Islet precursor cell (in vitro differentiated cells): ENCODE data around the gene NKAIN4.
"Not testable (repeated sequence)": the region's sequence is repeated elsewhere in the genome, so short reads cannot be mapped to it uniquely, and the experiment has no call there.

Experiments
- DNase-seq: peaks from one replicate; pipeline ENCODE4 v3.0.0-alpha.2; 2018

Gene NKAIN4

DNA sequence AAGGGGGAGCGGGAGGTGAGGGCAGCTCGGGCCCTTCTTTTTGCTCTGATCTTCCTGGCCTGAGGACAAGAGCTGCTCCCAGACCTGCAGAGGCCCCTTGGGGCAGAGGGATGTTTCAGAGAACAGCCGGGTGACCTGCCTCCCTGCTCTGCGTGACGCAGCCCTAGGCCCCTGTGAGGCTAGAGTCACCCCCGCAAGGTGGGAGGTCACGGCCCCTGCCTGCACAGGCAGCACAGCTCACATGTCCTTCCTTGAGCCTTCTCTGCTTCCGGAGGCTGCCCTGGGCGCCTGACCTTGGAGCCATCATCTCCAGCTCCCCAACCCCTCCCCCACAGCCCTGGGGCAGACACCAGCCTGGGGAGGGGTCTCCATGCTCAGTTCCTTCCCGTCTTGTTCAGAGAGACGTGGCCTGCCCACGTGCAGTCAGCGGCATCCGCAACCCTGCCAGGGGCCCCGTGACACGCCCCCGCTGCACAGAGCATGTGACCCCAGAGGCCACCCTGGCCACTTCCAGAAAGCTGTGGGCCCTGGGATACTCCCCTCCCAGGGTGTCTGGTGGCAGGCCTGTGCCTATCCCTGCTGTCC lies 18.8 kb downstream of the NKAIN4 start, which contains the start of gene BIRC7:
BIRC7 (plus strand) TSS at position 507 of the 585 bp plus-strand sequence. CDS start 192 bp downstream, outside the sequence.
- peak; percentile 84 for DNase-seq

DNA sequence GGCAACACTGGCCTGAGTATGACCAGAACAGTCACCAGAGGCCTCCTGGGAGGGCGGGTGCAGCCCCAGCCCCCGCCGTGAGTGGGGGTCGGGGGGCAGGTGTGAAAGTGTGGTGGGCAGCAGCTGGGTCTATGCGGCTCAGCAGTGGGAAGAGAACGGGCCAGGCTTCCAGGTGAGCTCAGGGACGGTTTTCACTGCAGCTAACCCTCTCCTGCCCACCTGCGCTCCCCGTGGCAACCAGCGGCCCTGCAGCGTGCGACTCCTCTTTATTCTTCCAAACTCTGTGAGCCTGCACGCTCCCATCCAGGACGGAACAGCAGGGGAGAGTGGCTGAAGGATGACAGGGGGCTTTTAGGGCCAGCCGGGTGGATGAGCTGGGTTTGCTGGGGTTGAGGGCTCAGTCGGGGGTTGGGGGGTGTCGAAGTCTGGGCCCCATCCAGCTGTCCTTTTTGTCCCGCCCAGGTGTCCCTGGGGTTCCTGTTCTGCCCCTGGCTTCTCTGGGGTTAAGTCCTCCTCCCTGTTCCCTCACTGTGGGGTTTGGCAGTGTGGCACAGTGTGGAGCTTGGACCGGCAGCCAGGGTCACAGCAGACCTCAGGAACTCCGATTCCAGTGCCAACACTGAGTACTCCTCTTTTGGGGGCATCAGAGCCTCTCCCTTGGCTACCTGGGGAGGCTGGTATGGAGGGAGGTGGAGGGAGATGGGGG lies 19.4 kb downstream of the NKAIN4 start:
- DNase-seq, result peak; percentile 93

DNA sequence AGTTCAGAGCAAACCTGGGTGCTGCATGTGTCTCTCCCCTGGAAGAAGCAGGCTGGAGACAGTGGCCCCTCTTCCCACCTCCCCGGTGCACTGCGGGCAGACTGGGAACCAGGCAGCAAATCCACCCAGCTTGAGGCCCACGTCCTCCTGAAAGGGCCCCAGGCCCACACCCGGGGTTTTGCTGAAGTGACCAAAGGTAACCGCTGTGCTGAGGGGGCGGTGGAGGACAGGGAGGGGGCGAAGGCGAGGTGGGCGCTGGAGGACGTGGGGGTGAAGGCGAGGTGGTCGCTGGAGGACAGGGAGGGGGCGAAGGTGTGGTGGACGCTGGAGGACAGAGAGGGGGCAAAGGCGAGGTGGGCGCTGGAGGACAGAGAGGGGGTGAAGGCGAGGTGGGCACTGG lies 20.3 kb downstream of the NKAIN4 start:
- no peak for DNase-seq

DNA sequence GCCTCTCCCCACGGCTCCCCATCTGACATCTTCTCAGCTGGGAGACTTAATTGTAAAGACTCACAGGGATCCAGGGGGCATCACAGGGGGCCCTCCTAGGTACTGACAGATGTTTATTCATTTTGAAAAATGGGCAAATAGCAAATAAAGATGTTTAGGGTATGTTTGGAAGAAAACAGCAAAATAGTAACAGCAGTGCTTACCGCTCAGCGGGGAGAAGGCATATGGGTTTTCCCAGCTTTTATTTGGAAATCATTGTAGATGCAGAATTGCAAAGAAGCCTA lies 21.3 kb downstream of the NKAIN4 start:
- DNase-seq, result no peak

DNA sequence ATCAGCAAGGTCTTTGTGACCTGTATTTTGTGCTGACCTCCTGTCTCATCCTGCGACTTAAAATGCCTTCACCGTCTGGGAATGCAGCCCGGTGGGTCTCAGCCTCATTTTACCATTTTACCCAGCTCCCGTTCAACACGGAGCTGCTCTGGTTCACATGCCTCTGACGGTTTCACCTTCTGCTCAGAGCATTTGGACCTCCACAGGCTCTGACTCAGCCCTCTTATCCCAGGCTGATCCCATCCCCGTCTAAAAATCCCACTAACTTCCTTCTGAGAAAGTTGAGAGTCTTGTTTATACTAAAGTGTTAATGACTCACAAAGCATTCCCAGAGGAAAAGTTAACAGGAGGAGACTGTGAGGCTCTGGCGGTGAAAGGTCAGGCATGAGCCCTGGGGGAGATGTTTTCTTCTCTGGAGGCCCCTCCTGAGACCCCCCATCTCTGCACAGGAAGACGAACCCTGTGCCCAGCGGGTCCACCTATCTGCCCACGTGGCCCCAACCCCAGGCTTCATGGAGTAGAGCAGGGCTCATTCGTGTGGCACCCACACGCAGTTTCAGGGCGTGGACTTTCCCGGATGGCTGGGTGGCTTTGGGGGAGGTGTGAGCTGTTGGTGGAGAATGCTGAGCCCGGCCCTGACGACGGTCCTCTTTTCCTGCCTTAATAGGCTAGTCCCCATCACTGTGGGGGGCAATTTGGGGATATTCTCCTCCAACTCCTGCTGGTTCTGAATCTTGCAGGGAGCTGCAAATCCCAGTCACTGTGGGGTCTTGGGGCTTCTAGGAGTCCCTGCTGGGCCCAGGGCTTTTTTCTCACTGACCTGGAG lies 21.8 kb downstream of the NKAIN4 start:
- DNase-seq, result peak; percentile 99

DNA sequence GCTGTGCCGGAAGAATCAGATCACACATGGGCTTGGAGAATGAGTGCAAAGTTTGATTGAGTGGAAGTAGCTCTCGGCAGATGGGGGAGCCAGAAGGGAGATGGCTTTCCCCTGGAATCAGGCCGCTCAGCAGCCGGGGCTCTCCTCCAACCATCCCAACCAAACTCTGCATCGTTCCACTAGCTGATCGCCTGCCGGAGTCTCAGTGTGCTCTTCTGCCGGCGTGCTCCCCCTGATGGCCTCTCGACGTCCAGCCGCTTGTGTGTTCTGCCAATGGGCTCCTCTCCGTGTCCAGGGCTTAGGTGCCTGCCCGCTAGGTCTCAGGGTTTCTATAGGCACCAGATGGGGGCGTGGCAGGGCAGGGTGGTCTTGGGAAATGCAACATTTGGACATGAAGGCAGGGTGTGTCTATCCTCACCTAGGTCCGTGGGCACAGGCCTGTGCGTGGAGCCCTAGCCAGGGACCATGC lies 23.4 kb downstream of the NKAIN4 start:
- DNase-seq, result peak; percentile 90

DNA sequence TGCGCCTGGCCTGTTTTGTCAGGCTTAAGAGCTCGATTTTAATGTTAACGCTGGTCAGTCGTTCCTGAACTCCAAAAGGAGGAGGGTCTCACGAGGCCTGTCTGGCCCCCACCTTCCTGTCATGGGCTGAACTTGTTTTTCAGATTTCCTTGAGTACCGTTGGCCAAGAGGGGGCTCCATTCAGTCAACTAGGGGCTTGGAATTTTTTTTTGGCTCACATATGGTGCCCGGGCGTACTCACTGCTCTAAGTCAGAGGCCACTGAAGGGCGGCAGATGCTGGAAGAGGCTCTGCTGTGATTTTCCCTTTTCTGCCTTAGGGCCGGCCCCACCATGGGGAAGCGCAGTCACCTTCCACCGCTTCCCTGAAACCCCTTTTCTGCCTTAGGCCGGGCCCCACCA lies 25.5 kb downstream of the NKAIN4 start:
- DNase-seq, result no peak

DNA sequence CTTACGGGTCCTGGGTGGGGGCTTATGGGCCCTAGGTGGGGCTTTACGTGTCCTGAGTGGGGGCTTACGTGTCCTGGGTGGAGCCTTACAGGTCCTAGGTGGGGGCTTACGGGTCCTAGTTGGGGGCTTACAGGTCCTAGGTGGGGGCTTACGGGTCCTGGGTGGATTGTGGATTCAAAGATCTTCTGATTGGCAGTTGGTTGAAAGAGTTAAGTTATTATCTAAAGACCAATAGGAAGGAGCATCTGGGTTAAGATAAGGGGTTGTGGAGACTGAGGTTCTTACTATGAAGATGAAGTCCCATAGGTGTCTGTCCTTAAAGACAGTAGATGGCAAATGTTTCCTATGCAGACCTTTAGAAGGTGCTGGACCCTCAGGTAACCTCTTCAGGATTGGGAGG lies 27.0 kb downstream of the NKAIN4 start:
- no peak for DNase-seq

DNA sequence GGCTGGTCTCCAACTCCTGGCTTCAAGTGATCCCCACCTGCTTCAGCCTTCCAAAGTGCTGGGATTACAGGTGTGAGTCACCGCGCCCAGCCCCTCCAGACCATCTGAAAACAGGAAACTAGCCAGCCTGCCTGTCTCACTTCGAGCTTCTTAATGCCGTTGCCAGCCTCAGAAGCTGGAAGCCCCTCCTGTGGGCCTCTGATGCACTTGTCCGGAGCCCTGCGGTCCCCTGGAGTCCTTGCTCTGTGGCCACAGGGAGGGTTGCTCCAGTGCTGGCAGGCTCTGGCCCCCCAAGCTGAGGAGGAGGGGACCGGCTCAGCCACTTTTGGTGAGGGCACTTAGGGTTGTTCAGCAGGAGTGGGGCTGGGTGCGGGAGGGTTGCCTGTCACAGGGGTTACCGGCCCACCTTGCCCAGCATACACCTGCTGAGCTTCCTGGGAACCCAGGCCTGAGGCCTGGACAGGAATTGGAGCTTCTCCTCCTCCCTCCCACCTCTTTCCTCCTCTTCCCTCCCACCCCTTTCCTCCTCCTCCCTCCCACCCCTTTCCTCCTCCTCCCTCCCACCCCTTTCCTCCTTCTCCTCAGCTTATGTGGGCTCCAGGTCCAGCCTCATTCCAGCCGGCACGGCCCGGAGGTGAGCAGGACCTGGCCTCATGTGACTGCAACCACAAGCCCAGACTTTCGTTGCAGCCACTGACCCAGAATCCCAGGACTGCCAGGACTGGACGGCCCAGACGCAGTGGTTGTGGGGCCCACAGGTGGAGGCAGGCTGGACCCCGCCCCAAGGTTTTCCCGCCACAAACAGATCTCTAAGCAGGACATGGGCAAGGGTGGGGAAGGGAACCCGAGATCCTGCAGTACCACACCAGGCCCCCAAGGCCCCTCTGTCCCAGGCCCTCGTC lies 28.0 kb downstream of the NKAIN4 start:
- peak; percentile 92 for DNase-seq

DNA sequence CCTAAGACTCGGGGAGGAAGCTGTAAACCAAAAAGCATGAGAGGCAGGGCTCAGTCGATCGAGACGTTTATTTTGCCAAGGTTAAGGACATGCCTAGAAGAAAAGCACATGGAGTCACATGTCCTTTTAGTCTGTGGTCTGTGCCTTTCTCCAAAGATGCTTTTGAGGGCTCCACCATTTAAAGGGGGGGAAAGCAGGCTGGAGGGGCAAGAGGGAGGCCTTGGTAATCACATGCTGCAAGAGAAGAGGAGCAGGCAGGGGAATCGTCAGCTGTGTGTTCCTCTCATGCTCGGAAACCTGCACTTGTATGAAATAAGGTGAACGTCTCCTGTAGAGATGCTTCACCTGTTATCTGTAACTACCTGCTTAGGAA lies 29.2 kb downstream of the NKAIN4 start:
- no peak for DNase-seq

DNA sequence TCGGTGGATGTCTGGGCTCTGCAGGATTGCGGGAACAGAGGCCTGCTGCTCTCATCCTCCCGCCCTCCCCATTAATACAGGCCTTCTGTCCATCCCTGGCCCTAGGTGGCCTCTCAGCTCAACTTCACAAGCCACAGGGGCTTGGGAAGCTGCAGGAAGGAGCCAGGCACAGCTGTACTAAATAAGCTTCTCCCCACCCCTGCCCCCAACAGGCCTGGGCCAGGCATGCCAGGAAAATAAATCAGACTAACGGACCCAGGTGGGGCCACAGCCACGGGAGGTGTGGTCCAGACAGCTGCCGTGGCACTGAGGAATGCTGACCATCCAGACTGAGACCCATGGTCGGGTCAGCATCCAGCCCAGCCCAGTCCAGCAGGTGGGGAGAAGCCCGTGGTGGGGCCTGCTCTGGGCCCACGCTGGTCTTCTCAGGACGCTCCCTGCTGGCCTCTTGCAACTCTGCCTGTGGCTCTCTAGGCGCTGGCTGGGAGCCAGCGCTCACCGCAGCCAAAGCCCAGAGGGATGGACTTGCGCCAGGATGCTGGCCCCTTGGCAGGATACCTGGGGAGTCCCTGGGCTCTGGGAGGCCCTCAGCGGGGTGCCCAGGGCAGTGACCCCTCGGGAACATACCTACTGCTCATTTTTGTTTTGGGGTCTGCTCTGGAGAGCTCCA lies 29.7 kb downstream of the NKAIN4 start:
- peak; percentile 96 for DNase-seq

DNA sequence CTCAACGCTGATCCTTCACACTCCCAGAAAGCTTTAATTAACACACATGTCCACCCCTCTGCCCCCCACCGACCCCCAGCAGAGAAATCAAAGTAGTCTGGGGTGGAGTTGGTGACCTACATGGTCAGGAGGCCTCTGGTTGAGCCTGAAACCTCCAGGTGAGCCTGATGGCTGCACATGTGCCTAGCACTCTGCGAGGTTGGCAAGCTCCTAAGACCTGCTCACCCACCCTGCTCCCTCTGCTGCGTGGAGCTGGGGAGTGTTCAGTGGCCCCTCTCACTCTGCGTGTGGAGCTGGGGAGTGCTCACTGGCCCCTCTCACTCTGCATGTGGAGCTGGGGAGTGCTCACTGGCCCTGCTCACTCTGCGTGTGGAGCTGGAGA lies 30.4 kb downstream of the NKAIN4 start:
- no peak for DNase-seq

DNA sequence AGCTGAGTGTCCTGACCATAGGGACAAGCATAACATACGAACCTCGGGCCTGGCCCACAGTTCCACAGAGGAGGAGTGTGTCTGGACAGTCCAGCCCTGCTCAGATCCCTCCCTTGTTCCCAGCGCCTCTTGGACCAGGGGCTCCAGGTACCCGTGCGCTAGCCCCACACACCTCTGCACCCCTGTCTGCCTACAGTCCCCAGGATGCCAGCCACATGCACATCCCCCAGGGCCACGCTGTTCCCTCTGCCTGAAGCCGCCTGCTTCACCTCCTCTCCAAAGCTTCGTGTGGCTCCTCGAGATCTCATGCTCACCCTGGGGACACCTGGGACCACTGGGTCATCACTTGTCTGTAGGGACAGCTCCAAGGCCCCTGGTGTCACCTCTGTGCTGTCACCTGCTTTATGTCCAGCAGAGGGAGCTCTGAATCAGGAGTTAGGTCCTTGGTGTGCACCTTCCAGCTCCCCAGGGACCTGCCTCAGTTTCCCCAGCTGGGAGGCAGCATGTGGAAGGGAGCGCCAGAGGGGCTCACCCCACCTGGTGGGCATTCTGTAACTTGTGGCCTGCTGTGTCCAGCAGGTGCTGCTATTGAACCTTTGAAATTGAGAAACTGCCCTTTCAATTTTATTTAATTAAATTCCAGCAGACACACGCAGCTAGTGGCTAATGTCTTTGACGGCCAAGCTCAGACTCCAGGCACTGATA lies 31.0 kb downstream of the NKAIN4 start:
- no peak for DNase-seq

DNA sequence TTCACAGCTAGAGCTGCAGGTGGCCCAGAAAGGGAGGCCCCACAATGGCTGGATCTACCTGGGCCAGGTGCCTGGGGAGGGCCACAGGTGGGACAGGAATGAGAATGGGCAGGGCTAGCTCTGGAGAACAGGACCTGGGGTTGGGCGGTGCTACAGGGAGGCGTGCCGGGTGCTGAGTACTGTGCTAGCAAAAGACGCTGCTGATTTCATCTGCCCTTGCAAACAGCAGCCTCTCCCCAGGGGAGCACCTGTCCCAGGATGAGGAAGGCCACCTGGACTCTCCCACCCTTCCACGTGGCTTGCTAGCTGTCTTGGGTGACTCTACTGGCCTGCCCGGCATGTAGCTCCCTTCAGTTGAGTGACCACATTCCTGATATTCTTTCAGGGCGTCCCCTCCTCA lies 31.7 kb downstream of the NKAIN4 start:
- no peak for DNase-seq

DNA sequence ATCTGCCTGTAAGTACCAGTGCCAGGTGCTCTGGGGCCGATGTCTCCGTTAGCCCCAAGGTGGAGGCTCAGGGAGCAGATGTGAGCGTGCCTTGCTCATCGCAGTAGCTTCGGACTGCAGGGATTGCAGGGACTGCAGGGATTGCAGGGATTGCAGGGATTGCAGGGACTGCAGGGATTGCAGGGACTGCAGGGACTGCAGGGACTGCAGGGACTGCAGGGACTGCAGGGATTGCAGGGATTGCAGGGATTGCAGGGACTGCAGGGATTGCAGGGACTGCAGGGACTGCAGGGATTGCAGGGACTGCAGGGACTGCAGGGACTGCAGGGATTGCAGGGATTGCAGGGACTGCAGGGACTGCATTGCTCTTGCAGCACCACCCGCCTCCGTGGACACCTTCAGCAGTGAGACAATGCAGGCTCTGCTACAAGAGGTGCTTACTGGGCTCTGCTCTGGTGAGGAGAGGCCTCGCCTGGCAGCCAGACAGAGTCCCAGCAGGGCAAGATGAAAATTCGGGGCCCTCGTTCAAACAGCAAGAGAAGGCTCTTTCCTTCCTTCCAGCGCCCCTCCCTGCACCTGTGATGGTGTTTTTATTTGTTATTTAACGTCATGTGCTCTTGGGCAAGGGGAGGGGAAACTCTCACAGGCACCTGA lies 32.7 kb downstream of the NKAIN4 start:
- not testable (repeated sequence) for DNase-seq

DNA sequence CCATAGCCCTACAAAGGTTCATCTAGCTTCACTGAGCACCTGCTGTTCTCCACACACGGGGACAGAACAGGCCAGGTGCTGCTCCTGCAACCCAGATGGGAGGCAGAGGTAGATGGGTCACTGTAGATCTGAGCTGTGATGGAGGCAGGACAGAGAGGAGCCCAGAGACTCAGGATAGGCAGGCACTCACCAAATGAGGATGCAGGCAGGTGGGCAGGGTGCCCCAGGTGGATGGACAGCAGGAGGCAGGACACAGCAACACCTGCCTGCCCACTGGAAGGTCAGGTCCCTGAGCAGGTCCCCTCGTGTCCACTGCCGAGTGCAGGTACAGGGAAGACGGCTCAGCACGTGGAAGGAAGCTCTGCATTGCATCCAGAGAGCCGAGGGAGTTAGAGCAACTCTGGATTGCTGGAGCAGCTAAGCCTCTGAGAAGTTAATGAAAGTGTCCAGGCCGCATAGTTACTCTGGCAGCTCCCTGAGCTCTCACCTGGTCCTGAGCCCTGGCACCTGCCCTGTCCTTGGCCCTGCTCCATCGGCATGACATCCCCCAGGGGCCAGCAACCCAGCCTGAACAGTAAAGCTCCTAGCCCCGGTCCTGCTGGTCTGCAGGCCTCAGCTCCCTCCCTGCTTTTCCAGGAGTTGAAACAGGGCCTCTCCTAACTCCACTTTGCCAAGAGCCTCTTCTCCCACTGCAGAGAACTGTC lies 33.4 kb downstream of the NKAIN4 start:
- no peak for DNase-seq

DNA sequence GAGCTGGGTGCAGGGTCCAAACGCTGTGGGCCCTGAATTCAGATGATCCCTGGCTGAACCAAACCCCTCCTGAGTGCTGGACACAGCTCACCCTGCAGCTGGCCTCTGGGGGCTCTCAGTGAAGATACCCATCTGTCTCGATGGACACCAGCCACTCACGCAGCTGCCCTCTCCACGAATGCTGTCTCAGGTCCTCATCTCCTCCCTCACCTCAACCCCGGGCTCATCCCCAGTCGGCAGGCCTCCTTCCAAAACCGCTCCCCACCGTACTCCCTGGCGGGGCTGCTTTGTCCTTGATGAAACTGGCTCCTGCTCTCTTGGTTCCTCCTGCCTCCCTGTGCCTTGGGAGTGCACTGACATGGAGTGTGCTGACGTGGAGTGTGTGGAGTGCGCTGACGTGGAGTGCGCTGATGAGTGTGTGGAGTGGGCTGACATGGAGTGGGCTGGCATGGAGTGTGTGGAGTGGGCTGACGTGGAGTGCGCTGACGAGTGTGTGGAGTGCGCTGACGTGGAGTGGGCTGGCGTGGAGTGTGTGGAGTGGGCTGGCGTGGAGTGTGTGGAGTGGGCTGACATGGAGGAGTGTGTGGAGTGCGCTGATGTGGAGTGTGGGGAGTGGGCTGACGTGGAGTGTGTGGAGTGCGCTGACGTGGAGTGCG lies 34.3 kb downstream of the NKAIN4 start:
- no peak for DNase-seq

DNA sequence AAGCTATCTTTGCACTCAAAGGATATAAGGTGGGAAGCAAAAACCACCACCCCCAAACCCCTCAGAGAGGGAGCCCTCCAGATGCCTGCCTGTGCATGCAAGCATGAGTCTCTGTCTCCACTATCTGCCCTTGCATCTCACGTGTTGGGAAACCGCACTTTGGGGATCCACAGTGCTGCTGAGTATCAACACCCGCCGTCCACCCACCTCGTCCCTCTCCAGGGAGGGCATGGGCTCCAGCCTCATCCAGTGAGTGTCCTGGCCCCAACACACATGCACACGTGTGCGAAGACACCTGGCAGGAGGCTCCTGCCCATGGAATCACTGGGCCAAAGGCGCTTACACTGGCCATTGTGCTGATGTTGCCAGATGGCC lies 34.8 kb downstream of the NKAIN4 start:
- DNase-seq, result no peak

DNA sequence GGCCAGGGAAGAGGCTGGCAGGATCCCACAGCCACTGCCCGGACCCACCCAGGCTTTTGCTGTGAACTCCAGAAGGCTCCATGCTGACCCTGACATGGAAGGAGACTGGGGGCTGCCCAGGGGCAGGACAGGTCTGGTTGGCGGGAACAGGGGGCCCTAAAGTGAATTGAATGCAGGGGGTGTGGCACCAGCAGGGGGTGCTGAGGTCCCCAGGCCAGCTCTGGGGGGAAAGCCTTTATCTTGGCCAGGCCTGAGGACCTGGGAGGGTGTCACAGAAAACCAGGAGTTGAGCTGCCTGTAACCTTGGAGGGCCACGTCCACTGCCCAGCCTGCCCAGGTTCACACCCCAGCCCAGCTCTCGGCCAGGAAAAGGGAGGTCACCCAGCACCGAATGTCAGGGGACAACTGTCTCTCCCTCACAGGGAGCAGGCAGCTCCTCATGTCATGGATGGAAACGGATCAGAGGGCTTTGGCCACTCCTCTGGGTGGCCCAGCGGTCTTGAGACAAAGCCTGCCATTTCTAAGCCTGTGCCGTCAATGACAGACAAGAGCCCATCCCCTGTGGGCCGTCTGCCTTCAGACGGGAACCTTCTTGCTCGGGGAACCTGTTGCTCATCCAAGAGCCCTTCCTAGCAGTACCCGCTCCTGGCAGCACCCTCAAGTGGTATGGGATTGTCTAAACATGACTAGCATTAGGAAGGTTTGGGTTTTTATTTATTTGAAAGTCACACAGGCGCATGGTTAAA lies 35.4 kb downstream of the NKAIN4 start:
- no peak for DNase-seq
